ENCODE results near the gene NR3C2. TPM values are rescaled to one million over a fixed set of nuclear protein-coding genes. Genes with fewer than 3 reads are reported as not detected.

The NR3C2 gene
- total and polyA plus RNA-seq, 10 of the 15 experiments (the other 5 are each of a cell fraction or from before 2014, with no cell fraction given) = 0.05 to 0.11 (median 0.08) TPM; not detected in 4

GRCh38 chr4:148072789-148073188 is 369.4 kb downstream of the NR3C2 start:
- POLR2A ChIA-PET = no interaction called here
- DNase-seq (ENCODE audit: low read depth, low spot score) (no peak), FAIRE-seq (no peak), ATAC-seq (no peak)
- Histone ChIP-seq H3K27me3 (replicated peaks in 1 of 2; ENCODE audit: control insufficient read depth in 2 of 2, insufficient read depth in 2 of 2, low read length in 1 of 2) (no peaks in the 10 kb centered on the region), H3K79me2 (ENCODE audit: control insufficient read depth, insufficient read depth, low read length) (no peaks in the 10 kb centered on the region), H3K4me3 (no peak overlapping the region), H3K9ac (ENCODE audit: control insufficient read depth, insufficient read depth, low read length) (no peak overlapping the region), H3K9me3 (replicated peaks; ENCODE audit: control insufficient read depth, insufficient read depth, low read length) (peaks cover 7% of the 10 kb centered on the region; the same call in 1 of the 3 replicates), H3K36me3 (ENCODE audit: control insufficient read depth in 2 of 2, insufficient read depth in 2 of 2, low read length in 1 of 2) (peaks cover 7 to 9% of the 10 kb centered on the region in 2 experiments; a peak in 3 of 4 replicates), H3K4me2 (ENCODE audit: control insufficient read depth, insufficient read depth) (no peak overlapping the region), H2AFZ (ENCODE audit: control insufficient read depth, low read depth, low read length) (no peak overlapping the region), H3K4me1 (ENCODE audit: control insufficient read depth, insufficient read depth, low read length) (no peaks in the 10 kb centered on the region), H3K27ac (ENCODE audit: control insufficient read depth, insufficient read depth) (no peak overlapping the region), H4K20me1 (ENCODE audit: control insufficient read depth, insufficient read depth) (no peaks in the 10 kb centered on the region; the same call in 1 of the 2 replicates)
- SMC1A ChIA-PET (ENCODE audit: uncharacterized antibody, unreplicated experiment) = no interaction called here
- RAD21 ChIA-PET (ENCODE audit: unreplicated experiment) = no interaction called here
- BruUV-seq (replicated peaks) = no TSS peak
- CTCF ChIA-PET = no interaction called here
- WGBS (ENCODE audit: insufficient coverage, insufficient replicate concordance, low lambda C conversion rate, missing lambda C conversion rate) = 76% methylated on average over 9 of the region's 9 CpGs
- intact Hi-C loops (cut with micrococcal nuclease; ENCODE audit: unreplicated experiment) = no loop called here
- in situ Hi-C loops (cut with MboI) = no loop called here
- TF ChIP-seq SUPT20H (IDR thresholded peaks at IDR 0.05; ENCODE audit: borderline replicate concordance, control insufficient read depth, low read depth, low read length) (no peak), NBN (IDR thresholded peaks at IDR 0.05) (no peak), E2F8 (IDR thresholded peaks at IDR 0.05; ENCODE audit: low read depth, partially characterized antibody) (no peak), IKZF2 (IDR thresholded peaks at IDR 0.05) (no peak), SMC3 (IDR thresholded peaks at IDR 0.05; ENCODE audit: borderline replicate concordance, low read length) (no peak), SMAD5 (IDR thresholded peaks at IDR 0.05; ENCODE audit: low read depth) (no peak), CUX1 (IDR thresholded peaks at IDR 0.05; ENCODE audit: insufficient replicate concordance, low read depth, low read length) (no peak), HDAC6 (IDR thresholded peaks at IDR 0.05; ENCODE audit: unreplicated experiment) (no peak), RELB (IDR thresholded peaks at IDR 0.05; ENCODE audit: low read depth) (no peak), ZBTB11 (CRISPR knock-in tag; IDR thresholded peaks at IDR 0.05) (no peak)
